Inflammatory macrophage treated with lipopolysaccharide for 1 hour (primary cell): ENCODE data around the gene TRIM24.
A peak's percentile ranks its signal among the peaks of the same experiment; 100 is the strongest.
"Not testable (repeated sequence)": the region's sequence is repeated elsewhere in the genome, so short reads cannot be mapped to it uniquely, and the experiment has no call there.

Source experiments
- DNase-seq, 2 donors: peaks; one replicate each; pipeline ENCODE4 v3.0.0-alpha.2; 2020 to 2022

TRIM24 gene

DNA sequence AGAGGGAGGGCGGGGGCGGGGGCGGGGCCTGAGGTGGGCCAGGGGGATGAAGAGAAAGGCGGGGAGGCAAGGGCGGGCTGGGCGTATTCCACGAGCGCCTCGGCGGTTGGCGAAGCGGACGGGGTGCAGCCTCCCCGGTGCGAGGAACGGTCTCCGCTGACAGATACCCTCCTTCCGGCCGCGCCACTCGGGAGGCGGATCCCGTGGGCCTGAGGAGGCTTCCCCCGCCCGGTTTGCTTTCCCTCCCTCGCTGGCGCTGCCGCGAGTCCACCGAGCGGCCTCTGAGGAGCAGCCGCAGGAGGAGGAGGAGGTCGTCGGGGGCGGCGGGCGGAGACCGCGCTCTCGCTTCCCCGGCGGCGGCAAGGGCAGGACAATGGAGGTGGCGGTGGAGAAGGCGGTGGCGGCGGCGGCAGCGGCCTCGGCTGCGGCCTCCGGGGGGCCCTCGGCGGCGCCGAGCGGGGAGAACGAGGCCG is at the start of gene TRIM24:
Gene TRIM24, plus strand, starts transcription at position 84 of the 473 bp plus-strand sequence. Its CDS starts 290 bp downstream, at position 374.
- DNase-seq = no peak

GRCh38 chr7:138412077-138412476 is 48.0 kb upstream of the TRIM24 start:
- DNase-seq = not testable (repeated sequence)

DNA sequence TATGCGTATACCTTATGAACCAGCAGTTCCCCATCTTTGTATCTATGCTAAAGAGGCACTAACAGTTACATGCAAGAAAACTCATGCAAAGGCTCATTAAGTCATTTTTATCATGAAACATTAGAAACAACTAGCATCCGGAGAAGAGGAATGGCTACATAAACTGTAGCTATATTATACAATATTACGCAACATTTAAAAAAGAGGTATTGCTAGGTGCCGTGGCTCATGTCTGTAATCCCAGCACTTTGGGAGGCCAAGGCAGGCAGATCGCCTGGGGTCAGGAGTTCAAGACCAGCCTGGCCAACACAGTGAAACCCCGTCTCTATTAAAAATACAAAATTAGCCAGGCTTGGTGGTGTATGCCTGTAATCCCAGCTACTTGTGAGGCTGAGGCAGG is 47.1 kb upstream of the TRIM24 start:
- not testable (repeated sequence) for DNase-seq

- no peak for DNase-seq
Measured at GRCh38 chr7:138417078-138417700, 42.9 kb upstream of the TRIM24 start.

DNA sequence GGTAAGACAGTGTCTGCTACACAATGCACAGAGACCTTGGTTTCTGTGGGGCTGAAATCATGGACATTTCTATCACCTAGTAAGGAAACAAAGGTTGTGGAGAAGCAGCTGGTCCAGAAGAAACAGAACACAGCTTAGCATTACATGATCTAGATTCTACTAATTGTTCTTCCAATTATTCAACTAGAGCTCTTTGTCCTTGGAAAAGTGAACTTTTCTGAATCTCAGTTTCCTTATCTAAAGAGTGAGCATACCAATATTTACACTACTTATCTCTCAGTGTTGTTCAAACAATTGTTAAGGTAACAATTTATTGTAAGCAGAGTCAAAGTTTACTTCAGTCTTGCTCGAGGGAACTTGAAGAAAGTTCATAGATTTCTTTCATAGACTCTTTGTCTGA is 42.3 kb upstream of the TRIM24 start:
- DNase-seq = no peak

DNA sequence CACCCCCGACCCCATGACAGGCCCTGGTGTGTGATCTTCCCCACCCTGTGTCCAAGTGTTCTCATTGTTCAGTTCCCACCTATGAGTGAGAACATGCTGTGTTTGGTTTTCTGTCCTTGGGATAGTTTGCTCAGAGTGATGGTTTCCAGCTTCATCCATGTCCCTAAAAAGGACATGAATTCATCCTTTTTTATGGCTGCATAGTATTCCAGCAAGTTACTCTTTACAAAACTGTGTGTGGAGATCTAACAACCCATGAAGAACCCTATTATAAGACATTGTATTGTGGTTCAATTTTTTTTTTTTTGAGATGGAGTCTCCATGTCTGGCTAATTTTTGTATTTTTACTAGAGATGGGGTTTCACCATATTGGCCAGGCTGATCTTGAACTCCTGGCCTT is 41.7 kb upstream of the TRIM24 start:
- not testable (repeated sequence) for DNase-seq

DNA sequence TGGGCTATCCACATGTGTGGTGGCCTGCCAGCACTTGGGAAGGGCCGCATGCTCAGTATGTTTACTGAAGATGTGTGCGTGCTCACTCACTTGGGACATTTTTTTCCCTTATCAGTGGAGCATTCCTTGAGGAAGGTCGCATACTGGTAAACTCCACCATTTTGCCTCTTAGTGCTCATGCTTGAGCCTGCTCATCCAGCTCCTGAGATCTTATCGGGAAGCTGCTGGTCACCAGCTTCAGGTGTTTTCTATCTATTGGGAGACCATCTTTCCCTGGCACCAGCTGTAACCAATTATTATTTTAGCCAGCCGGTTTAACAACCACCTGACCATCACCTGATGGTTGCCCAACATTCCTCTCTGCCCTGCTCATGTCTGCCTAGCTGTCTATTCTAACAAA is 35.0 kb upstream of the TRIM24 start:
- DNase-seq = no peak

DNA sequence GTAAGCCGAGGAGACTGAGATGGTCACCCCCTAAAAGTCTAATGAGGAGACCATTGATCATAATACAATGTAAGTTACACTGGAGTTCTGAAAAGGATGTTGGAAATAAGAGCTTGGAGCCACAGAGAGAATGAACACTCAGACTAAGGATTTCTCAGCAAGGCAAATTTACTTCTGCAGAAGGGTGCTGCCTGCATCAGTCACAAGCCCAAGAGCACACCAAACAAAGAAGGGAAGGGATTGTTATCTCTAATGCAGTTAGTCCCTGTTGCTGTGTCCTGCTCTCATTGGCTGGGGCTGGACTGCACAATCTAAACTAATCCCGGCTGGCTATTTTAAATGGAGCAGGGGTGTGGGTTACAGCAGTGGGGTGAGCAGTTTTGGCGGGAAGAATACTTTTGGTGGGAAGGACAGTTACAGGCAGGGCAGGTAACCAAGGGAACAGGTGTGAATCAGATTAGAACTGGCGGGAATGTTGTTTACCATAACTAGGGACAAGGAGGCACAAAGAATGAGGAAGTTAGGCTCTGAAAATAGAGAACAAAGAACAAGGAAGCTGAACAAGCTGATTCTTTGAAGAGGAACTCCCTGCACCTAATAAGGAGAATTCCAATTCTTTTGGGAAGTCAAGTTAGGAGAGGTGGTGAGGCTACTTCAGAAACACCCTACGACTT is 30.3 kb upstream of the TRIM24 start:
- peak in 1 of 2 donors; percentile 5 for DNase-seq

DNA sequence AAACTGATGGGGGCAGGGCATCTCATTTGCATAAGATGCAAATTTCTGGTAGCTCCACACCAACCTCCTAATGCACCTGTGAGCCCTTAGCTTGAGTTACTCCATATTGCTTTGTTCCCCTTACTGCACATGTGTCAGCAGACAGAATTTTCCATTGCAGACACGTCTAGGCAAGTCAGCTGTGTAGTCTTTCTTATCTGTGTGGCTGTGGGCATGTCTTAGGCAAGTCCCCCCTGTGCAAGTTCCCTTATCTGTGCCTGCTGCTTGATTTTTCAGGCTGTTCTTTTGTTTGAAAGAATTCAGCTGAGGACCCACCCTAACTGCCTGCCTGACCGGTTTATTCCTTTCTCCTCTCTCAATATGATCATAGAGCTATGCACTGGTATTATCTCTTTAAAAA is 28.5 kb upstream of the TRIM24 start:
- no peak for DNase-seq

DNA sequence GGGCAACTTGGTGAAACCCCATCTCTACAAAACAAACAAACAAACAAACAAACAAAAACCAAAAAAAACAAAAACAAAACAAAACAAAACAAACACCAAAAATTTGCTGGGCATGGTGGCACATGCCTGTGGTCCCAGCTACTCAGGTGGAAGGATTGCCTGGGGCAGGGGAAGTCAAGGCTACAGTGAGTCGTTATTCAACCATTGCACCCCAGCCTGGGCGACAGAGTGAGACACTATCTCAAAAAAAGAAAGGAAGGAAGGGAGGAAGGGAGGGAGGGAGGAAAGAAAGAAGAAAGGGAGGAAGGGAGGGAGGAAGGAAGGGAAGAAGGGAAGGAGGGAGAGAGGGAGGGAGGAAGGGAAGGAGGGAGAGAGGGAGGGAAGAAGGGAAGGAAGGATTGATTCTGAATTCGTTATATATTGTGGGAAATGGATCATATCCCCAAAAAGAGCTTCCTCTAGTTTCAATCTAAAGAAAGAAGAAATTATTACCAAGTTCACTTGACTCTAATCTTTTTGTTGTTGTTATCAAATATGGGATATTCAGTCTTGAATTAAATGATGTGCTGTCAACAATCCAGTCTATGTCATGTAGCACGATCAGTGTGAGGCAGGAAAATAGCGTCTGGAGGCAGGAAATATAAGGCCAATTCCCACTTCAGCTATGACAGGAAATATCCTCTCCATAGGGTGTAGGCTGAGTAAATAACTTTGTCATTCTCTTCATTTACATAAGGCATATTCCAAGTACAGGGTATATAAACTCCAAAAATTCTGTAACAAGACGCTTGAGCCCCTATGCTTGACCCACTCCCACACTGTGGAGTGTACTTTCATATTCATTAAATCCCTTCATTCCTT is 26.2 kb upstream of the TRIM24 start:
- no peak for DNase-seq

GRCh38 chr7:138434597-138435019 is 25.5 kb upstream of the TRIM24 start:
- no peak for DNase-seq

GRCh38 chr7:138435231-138435919 is 24.7 kb upstream of the TRIM24 start:
- no peak for DNase-seq

DNA sequence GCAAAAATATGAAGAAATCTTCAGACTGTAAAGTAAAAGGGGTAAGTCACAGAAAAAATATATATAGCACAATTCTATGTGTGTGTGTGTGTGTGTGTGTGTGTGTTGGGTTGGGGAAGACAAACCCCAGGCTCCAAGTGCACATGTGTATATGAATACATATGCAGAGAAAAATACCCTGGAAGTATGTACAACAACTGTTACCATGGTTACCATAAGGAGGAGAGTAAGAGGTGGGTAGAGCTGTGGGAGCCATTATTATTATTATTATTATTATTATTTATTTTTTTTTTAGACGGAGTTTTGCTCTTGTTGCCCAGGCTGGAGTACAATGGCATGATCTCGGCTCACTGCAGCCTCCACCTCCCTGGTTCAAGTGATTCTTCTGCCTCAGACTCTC is 23.7 kb upstream of the TRIM24 start:
- DNase-seq = no peak

DNA sequence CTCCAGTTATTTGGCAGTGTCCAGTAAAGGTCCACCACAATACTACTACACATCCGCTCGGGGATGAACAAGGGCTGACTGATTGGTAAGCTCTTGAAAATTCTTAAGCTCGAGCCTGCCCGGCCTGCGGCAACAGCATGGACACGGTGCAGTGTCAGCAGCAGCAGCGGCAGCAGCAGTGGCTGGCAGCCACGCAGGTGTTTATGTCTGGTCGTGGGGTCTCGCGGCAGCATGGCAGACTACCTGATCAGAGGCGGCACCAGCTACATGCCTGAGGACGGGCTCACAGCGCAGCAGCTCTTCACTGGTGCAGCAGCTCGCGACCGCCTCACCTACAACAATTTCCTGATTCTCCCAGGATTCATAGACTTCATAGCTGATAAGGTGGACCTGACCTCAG is 19.6 kb upstream of the TRIM24 start:
- DNase-seq = no peak

GRCh38 chr7:138442822-138443221 is 17.2 kb upstream of the TRIM24 start:
- DNase-seq = no peak

DNA sequence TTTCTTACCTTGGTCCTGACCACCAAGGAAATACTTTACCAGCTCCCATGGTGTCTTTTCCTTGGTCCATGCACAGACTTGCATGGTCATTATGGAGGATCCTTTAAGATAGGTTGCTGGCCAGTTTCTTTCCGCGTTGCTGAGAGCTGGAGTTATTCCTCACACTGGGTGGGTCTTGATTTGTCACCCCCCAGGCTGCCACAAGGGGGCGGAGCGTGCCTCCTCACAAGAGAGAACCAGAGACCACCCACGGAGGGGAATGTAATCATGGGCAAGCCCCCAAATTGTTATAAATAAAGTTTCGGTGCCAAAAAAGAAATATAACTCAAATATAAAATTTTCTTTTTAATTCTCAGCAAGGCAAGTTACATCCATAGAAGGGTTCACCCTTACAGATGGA is 10.5 kb upstream of the TRIM24 start:
- no peak for DNase-seq

- no peak for DNase-seq
Measured at GRCh38 chr7:138455609-138456008, 4.5 kb upstream of the TRIM24 start.

- DNase-seq = no peak
Measured at GRCh38 chr7:138456220-138456619, 3.8 kb upstream of the TRIM24 start.

GRCh38 chr7:138458576-138459412 is 1.3 kb upstream of the TRIM24 start:
- peak; percentile 26 to 56 for DNase-seq

DNA sequence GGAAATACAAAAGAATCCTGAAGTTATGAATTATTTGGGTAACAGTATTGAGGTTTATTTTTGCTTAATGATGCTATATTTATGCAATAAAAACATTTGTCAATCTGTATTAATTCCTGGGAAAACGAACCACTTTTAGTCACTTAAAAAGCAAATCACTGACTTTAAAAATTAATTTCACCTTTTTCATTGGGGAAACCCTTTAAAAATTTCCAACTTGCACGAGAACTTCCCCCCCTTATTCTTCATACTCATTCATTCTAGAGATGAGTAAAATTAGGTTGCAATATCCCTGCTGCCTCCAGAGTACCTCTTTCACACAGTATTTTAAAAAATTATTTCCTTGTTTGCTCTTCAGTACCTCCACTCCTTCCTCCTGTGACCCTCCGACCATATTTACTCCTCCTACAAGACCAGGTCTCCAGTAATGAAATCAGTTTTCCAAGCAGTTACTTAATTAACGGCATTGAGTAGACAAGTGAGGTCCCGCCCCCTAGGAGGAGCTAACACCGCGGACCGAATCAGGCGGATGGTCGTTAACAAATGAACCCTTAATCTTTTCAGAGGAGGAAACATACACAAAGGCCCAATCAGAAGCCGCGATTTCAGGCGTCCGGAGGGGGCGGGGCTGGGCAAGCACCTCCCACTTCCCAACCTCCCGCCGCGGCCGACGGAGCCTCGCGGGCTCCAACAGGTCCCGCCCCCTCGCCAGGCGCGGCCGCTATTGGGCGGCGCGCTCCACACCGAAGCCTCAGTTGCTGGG is 465 bp upstream of the TRIM24 start:
- peak; percentile 97 to 98 for DNase-seq
